Loucy (cell line): ENCODE data around the gene ATP10B.

ENCODE experiments used
- H2AFZ ChIP-seq: fragments of 200-600 bp; sonication (generic); 2 replicates; pipeline ENCODE4 v1.6.0; 2016; ENCODE audit warnings: antibody characterized with exemption, mild to moderate bottlenecking, low read length, moderate library complexity
- H3F3A ChIP-seq: fragments of 200-600 bp; 2 replicates; pipeline ENCODE4 v1.6.0; 2016; ENCODE audit warnings: antibody characterized with exemption, low read depth, mild to moderate bottlenecking
- H3K27me3 ChIP-seq: fragments of 200-600 bp; sonication (generic); 2 replicates; pipeline ENCODE4 v1.6.1; 2014; ENCODE audit warnings: low read length, mild to moderate bottlenecking; ENCODE audit not compliant: insufficient read depth, poor library complexity, severe bottlenecking
- H3K36me3 ChIP-seq: fragments of 200-600 bp; sonication (generic); 2 replicates; pipeline ENCODE4 v1.6.1; 2016; ENCODE audit warnings: low read length; ENCODE audit not compliant: insufficient read depth
- H3K4me1 ChIP-seq: fragments of 200-600 bp; sonication (generic); 2 replicates; pipeline ENCODE4 v1.5.1; 2014; ENCODE audit warnings: low read length, mild to moderate bottlenecking; ENCODE audit not compliant: insufficient read depth, poor library complexity, severe bottlenecking
- H3K4me2 ChIP-seq: fragments of 200-600 bp; sonication (generic); 2 replicates; pipeline ENCODE4 v1.6.0; 2014; ENCODE audit warnings: antibody characterized with exemption, low read length, low read depth, mild to moderate bottlenecking; ENCODE audit not compliant: poor library complexity, severe bottlenecking
- H3K4me3 ChIP-seq: fragments of 200-600 bp; sonication (generic); 2 replicates; pipeline ENCODE4 v1.5.1; 2014; ENCODE audit warnings: low read length, mild to moderate bottlenecking, mixed read lengths; ENCODE audit not compliant: poor library complexity, severe bottlenecking
- H3K79me2 ChIP-seq: fragments of 200-600 bp; sonication (generic); 2 replicates; pipeline ENCODE4 v1.6.1; 2014; ENCODE audit warnings: low read length; ENCODE audit not compliant: insufficient read depth
- H3K9ac ChIP-seq: fragments of 200-600 bp; sonication (generic); 2 replicates; pipeline ENCODE4 v1.6.0; 2014; ENCODE audit warnings: mild to moderate bottlenecking, low read depth, low read length, moderate library complexity; ENCODE audit not compliant: poor library complexity, severe bottlenecking
- H3K9me2 ChIP-seq: fragments of 200-600 bp; sonication (generic); replicated peaks from 2 replicates; pipeline ENCODE4 v1.6.1; 2016; ENCODE audit warnings: low read depth, low read length, mixed read lengths
- H3K9me3 ChIP-seq: fragments of 200-600 bp; sonication (generic); 2 replicates; pipeline ENCODE4 v1.6.1; 2014; ENCODE audit warnings: mild to moderate bottlenecking, antibody characterized with exemption, low read length, low read depth; ENCODE audit not compliant: insufficient read depth
- H4K20me1 ChIP-seq: fragments of 200-600 bp; sonication (generic); 2 replicates; pipeline ENCODE4 v1.6.0; 2014; ENCODE audit warnings: antibody characterized with exemption, low read length, mild to moderate bottlenecking; ENCODE audit not compliant: insufficient read depth, poor library complexity, severe bottlenecking
- EZH2phosphoT487 ChIP-seq: fragments of 200-600 bp; IDR thresholded peaks from 2 replicates; pipeline ENCODE4 v1.6.1; 2018; ENCODE audit warnings: antibody characterized with exemption, mild to moderate bottlenecking, moderate library complexity, borderline replicate concordance
- TF ChIP-seq, protein P1 (sequence below): fragments of 200-600 bp; sonication (generic); conservative IDR thresholded peaks from 2 replicates; pipeline ENCODE4 v1.5.1; 2014; ENCODE audit warnings: mild to moderate bottlenecking, antibody characterized with exemption, low read length

ATP10B gene

GRCh38 chr5:160655717-160656116, 196.3 kb downstream of the ATP10B start:
- no peak overlapping the region for H3K9ac ChIP-seq
- H3K4me1 ChIP-seq, result no peaks in the 10 kb centered on the region
- H3K79me2 ChIP-seq, result no peaks in the 10 kb centered on the region
- no peaks in the 10 kb centered on the region for H3K9me3 ChIP-seq
- no peak overlapping the region for H2AFZ ChIP-seq
- H3K36me3 ChIP-seq, result no peaks in the 10 kb centered on the region
- no peaks in the 10 kb centered on the region for H3K9me2 ChIP-seq
- no peaks in the 10 kb centered on the region for H3F3A ChIP-seq
- H3K4me3 ChIP-seq, result no peak overlapping the region
- no peak for TF ChIP-seq EZH2phosphoT487
- TF ChIP-seq, protein P1, sequence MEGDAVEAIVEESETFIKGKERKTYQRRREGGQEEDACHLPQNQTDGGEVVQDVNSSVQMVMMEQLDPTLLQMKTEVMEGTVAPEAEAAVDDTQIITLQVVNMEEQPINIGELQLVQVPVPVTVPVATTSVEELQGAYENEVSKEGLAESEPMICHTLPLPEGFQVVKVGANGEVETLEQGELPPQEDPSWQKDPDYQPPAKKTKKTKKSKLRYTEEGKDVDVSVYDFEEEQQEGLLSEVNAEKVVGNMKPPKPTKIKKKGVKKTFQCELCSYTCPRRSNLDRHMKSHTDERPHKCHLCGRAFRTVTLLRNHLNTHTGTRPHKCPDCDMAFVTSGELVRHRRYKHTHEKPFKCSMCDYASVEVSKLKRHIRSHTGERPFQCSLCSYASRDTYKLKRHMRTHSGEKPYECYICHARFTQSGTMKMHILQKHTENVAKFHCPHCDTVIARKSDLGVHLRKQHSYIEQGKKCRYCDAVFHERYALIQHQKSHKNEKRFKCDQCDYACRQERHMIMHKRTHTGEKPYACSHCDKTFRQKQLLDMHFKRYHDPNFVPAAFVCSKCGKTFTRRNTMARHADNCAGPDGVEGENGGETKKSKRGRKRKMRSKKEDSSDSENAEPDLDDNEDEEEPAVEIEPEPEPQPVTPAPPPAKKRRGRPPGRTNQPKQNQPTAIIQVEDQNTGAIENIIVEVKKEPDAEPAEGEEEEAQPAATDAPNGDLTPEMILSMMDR, result no peak
- H3K27me3 ChIP-seq, result no peaks in the 10 kb centered on the region
- H4K20me1 ChIP-seq, result no peaks in the 10 kb centered on the region
- H3K4me2 ChIP-seq, result no peak overlapping the region

DNA sequence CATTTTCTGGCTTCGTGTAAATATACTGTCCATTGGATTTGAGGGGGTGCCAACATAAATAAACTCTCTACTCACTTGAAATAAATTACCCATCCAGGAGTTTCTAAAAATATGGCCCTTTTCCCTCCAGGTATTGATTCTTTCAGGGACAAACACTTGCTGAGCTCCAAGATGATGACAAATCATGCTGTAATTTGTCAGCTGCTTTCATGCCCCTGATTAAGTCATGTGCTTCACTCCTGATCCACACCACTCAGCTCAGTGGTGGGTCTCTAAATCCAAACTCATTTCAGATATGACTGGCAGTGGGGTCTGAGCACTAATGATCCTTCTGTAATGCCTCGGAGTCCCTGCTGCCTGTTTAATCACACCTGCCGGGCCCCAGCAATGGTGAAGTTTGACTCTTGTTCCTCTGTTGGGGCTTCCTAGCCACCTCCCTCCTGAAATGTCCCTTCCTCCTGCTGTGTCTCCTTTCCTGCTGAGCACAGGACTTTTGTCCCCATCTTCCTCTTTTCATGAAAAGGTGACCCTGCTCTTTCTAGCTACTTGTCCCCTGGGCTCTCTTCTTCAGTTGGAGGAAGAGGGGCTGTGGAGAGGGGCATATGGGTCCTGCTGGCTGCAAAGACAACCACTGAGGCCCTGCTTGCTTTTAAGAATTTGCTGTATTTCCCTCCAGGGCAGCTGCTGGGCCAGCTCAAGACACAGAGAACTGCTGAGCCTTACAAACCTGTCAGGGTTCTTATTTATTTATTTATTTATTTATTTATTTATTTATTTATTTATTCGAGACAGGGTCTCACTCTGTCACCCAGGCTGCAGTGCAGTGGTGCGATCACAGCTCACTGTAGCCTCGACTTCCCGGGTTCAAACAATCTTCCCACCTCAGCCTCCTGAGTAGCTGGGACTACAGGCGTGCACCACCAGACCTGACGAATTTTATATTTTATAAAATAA, 200.0 kb downstream of the ATP10B start:
- H3K27me3 ChIP-seq, result no peaks in the 10 kb centered on the region
- H3K9me2 ChIP-seq, result no peaks in the 10 kb centered on the region
- H3K9me3 ChIP-seq, result no peaks in the 10 kb centered on the region
- H3F3A ChIP-seq, result no peaks in the 10 kb centered on the region
- H3K4me2 ChIP-seq, result no peak overlapping the region
- no peaks in the 10 kb centered on the region for H3K4me1 ChIP-seq
- H3K9ac ChIP-seq, result no peak overlapping the region
- no peak overlapping the region for H2AFZ ChIP-seq
- TF ChIP-seq EZH2phosphoT487, result no peak
- TF ChIP-seq, protein P1, result no peak
- no peaks in the 10 kb centered on the region for H4K20me1 ChIP-seq
- no peaks in the 10 kb centered on the region for H3K79me2 ChIP-seq
- no peaks in the 10 kb centered on the region for H3K36me3 ChIP-seq
- no peak overlapping the region for H3K4me3 ChIP-seq

DNA sequence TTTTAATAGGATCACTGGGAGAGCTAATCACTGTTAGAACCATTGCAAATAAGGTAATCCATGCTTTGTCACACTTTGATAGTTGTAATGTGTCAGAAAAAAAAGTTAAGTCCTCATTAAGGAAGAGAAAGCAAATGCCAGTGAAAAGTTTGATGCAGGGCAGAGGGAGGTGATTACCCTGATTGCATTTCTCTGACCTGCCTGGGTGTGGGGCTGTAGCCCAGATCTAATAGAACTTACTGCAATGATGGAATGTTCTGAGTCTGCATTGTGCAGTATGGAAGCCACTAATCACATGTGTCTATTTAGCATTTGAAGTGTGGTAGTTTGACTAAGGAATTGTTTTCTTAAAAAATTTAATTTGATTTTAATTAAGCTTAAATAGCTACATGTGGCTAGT, 202.7 kb downstream of the ATP10B start:
- Histone ChIP-seq H3K4me3 (no peak overlapping the region), H4K20me1 (no peaks in the 10 kb centered on the region), H2AFZ (no peak overlapping the region), H3K9me3 (no peaks in the 10 kb centered on the region), H3K4me2 (no peak overlapping the region), H3K27me3 (no peaks in the 10 kb centered on the region), H3K9me2 (no peaks in the 10 kb centered on the region), H3K9ac (no peak overlapping the region), H3K36me3 (no peaks in the 10 kb centered on the region), H3F3A (no peaks in the 10 kb centered on the region), H3K4me1 (no peaks in the 10 kb centered on the region), H3K79me2 (no peaks in the 10 kb centered on the region)
- TF ChIP-seq, protein P1, result peak; percentile 48
- TF ChIP-seq EZH2phosphoT487, result no peak
